ENCODE measurements around the gene C19orf33.

C19orf33 gene

DNA sequence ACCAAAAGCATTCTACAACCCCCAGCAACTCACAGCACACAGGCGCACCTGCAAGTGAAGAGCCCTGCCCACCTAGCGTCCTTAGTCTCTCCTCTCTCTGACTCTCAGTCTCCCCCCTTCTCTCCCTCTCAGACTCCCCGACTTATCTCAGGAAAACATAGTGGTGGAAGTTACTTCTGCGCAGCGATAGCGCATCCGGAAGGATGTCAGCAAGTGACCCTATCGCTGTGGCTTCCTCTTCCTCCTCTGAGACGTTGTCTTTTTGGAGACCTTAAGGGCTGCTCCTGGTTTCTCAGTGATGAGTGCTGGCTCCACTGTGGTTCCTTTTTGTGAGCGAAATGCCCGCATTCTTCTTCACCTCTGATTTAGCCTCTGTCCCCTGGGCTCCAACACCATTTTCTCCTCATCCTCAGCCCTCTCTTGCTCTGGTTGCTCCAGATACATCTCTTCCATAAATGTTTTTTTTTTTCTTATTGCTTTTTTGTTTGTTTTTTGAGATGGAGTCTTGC lies 13.1 kb downstream of the C19orf33 start:
- H3K4me1 ChIP-seq (ENCODE audit: control insufficient read depth, insufficient read depth, low read length), result peaks cover 32% of the 10 kb centered on the region
- no peak overlapping the region for H3K4me3 ChIP-seq (ENCODE audit: low read length)
- H3K9ac ChIP-seq (ENCODE audit: low read length), result no peak overlapping the region

DNA sequence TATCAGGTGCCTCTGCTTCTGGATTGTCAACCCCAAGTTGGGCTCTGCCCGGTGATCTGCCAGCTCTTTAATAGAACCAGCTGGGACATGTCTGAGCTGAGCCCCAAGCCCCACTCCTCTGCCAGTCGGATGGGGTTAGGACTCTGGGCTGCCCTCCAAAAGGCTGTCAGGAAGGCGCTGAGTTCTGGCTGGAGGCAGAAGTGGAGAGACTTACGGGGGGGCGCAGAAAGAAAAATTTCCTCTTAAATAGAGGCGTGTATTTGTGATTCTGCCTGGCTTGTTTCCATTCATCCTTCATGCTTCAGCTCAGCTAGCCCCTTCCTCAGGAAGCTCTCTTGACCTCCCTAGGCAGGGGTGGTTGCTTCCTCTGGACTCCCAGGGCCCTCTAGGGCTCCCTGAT lies 14.6 kb downstream of the C19orf33 start:
- H3K4me1 ChIP-seq (ENCODE audit: control insufficient read depth, insufficient read depth, low read length), result peaks cover 32% of the 10 kb centered on the region

More for the DNA sequence above, 13.1 kb downstream of the C19orf33 start:
- Histone ChIP-seq H3K36me3 (ENCODE audit: control insufficient read depth, insufficient read depth, low read length) (no peaks in the 10 kb centered on the region), H3K27me3 (ENCODE audit: control insufficient read depth, insufficient read depth, low read length) (no peaks in the 10 kb centered on the region), H3K9me3 (ENCODE audit: control insufficient read depth, low read length) (no peaks in the 10 kb centered on the region)

DNA sequence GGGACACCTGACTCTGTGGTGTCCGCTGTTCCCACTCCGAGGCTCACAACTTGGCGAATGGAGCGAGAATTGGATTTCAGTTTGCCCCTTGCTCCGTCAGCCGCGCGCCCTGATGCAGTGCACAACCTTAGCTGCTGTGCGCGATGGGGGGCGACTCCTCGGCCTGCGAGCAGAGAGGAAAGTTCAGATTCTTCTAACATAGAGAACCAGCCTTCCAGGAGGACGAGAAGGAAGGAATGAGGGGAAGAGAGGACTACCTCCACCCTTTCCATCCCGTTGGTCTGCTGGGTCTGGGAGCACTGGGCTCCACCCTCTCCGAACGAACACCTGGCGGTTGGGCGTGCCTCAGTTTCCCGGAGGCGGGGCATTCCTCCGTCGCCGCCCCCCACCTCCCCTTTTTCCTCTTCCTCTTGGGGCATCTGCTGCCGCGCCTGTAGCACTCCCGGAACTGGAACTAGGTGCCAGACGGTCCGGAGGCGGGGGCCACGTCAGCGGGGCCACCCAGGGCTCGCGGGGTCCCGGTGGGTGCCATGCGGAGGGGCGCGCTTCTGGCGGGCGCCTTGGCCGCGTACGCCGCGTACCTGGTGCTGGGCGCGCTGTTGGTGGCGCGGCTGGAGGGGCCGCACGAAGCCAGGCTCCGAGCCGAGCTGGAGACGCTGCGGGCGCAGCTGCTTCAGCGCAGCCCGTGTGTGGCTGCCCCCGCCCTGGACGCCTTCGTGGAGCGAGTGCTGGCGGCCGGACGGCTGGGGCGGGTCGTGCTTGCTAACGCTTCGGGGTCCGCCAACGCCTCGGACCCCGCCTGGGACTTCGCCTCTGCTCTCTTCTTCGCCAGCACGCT lies 15.6 kb downstream of the C19orf33 start, which contains the start of gene KCNK6:
Gene KCNK6, plus strand, starts transcription at position 425 of the 838 bp plus-strand sequence. Its CDS starts 106 bp downstream, at position 531.
- H3K36me3 ChIP-seq (ENCODE audit: control insufficient read depth, insufficient read depth, low read length), result no peaks in the 10 kb centered on the region
- H3K4me1 ChIP-seq (ENCODE audit: control insufficient read depth, insufficient read depth, low read length), result peaks cover 32% of the 10 kb centered on the region
- H3K9ac ChIP-seq (ENCODE audit: low read length), result peak within 1 kb of the TSS; percentile 81
- H3K4me3 ChIP-seq (ENCODE audit: low read length), result peak within 1 kb of the TSS; percentile 72
- no peaks in the 10 kb centered on the region for H3K27me3 ChIP-seq (ENCODE audit: control insufficient read depth, insufficient read depth, low read length)
- H3K9me3 ChIP-seq (ENCODE audit: control insufficient read depth, low read length), result no peaks in the 10 kb centered on the region

More for the DNA sequence above, 14.6 kb downstream of the C19orf33 start:
- Histone ChIP-seq H3K9me3 (ENCODE audit: control insufficient read depth, low read length) (no peaks in the 10 kb centered on the region), H3K36me3 (ENCODE audit: control insufficient read depth, insufficient read depth, low read length) (no peaks in the 10 kb centered on the region), H3K27me3 (ENCODE audit: control insufficient read depth, insufficient read depth, low read length) (no peaks in the 10 kb centered on the region), H3K9ac (ENCODE audit: low read length) (no peak overlapping the region), H3K4me3 (ENCODE audit: low read length) (no peak overlapping the region)

- H3K9ac ChIP-seq (ENCODE audit: low read length), result peak overlapping the region; percentile 81
- H3K4me3 ChIP-seq (ENCODE audit: low read length), result peak overlapping the region; percentile 72
- H3K4me1 ChIP-seq (ENCODE audit: control insufficient read depth, insufficient read depth, low read length), result peaks cover 27% of the 10 kb centered on the region
Observed at GRCh38 chr19:38320969-38321339, 16.9 kb downstream of the C19orf33 start.

DNA sequence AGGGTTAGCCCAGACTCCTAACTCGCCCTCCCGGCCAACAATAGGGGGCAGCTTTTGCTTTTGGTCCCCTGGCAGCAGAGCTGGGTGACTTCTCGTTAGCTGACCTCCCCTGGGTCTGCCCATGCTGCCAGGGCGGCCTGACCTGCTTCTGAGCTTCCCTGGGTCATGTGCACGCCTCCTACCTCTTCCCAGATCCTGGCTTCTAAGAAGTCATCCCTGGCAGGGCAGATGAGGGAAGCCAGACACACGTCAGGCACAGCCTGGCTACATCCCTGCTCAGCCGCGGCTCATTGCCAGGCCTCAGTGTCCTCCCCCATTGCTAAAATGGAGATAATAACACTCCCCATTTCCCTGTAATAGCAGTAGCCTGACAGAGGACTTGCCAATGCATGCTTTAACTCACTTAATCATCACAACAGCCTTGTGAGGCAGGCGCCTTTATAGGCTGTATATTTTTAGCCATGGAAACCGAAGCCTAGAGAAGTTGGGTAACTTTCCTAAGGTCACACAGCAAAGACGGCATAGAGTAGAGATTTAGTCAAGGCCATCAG lies 17.7 kb downstream of the C19orf33 start:
- Histone ChIP-seq H3K36me3 (ENCODE audit: control insufficient read depth, insufficient read depth, low read length) (no peaks in the 10 kb centered on the region), H3K9ac (ENCODE audit: low read length) (peak overlapping the region; percentile 81), H3K4me3 (ENCODE audit: low read length) (no peak overlapping the region), H3K27me3 (ENCODE audit: control insufficient read depth, insufficient read depth, low read length) (no peaks in the 10 kb centered on the region), H3K9me3 (ENCODE audit: control insufficient read depth, low read length) (no peaks in the 10 kb centered on the region), H3K4me1 (ENCODE audit: control insufficient read depth, insufficient read depth, low read length) (peaks cover 20% of the 10 kb centered on the region)

More at GRCh38 chr19:38320969-38321339, 16.9 kb downstream of the C19orf33 start:
- no peaks in the 10 kb centered on the region for H3K9me3 ChIP-seq (ENCODE audit: control insufficient read depth, low read length)
- no peaks in the 10 kb centered on the region for H3K27me3 ChIP-seq (ENCODE audit: control insufficient read depth, insufficient read depth, low read length)
- H3K36me3 ChIP-seq (ENCODE audit: control insufficient read depth, insufficient read depth, low read length), result no peaks in the 10 kb centered on the region

- Histone ChIP-seq H3K4me1 (ENCODE audit: control insufficient read depth, insufficient read depth, low read length) (peaks cover 20% of the 10 kb centered on the region), H3K36me3 (ENCODE audit: control insufficient read depth, insufficient read depth, low read length) (peaks cover 9% of the 10 kb centered on the region), H3K4me3 (ENCODE audit: low read length) (no peak overlapping the region), H3K27me3 (ENCODE audit: control insufficient read depth, insufficient read depth, low read length) (no peaks in the 10 kb centered on the region), H3K9me3 (ENCODE audit: control insufficient read depth, low read length) (no peaks in the 10 kb centered on the region), H3K9ac (ENCODE audit: low read length) (no peak overlapping the region)
Observed at GRCh38 chr19:38323291-38323690, 19.2 kb downstream of the C19orf33 start.

DNA sequence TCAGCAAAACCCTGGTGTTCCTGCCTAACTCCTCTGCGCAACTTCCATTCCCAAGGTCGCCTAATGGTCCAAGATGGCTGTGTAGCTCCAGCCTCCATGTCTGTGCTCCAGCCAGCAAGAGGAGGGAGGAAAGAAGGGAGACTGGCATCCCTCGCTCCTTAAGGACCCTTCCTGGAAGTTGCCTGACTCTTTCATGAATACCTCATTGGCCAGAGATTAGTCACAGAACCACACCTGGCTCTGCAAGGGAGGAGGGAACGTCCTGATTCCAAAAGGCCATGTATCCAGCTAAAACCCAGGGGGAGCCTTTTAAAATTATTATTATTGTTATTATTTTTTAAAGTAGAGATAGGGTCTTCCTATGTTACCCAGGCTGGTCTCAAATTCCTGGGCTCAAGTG lies 20.4 kb downstream of the C19orf33 start:
- Histone ChIP-seq H3K36me3 (ENCODE audit: control insufficient read depth, insufficient read depth, low read length) (peaks cover 9% of the 10 kb centered on the region), H3K9me3 (ENCODE audit: control insufficient read depth, low read length) (no peaks in the 10 kb centered on the region), H3K4me3 (ENCODE audit: low read length) (no peak overlapping the region), H3K4me1 (ENCODE audit: control insufficient read depth, insufficient read depth, low read length) (peaks cover 10% of the 10 kb centered on the region), H3K27me3 (ENCODE audit: control insufficient read depth, insufficient read depth, low read length) (no peaks in the 10 kb centered on the region), H3K9ac (ENCODE audit: low read length) (no peak overlapping the region)

GRCh38 chr19:38326591-38326990 lies 22.5 kb downstream of the C19orf33 start:
- Histone ChIP-seq H3K9ac (ENCODE audit: low read length) (no peak overlapping the region), H3K4me1 (ENCODE audit: control insufficient read depth, insufficient read depth, low read length) (no peaks in the 10 kb centered on the region), H3K4me3 (ENCODE audit: low read length) (no peak overlapping the region), H3K36me3 (ENCODE audit: control insufficient read depth, insufficient read depth, low read length) (peaks cover 9% of the 10 kb centered on the region), H3K27me3 (ENCODE audit: control insufficient read depth, insufficient read depth, low read length) (no peaks in the 10 kb centered on the region), H3K9me3 (ENCODE audit: control insufficient read depth, low read length) (no peaks in the 10 kb centered on the region)

- Histone ChIP-seq H3K4me3 (ENCODE audit: low read length) (no peak overlapping the region), H3K9ac (ENCODE audit: low read length) (no peak overlapping the region), H3K27me3 (ENCODE audit: control insufficient read depth, insufficient read depth, low read length) (no peaks in the 10 kb centered on the region), H3K4me1 (ENCODE audit: control insufficient read depth, insufficient read depth, low read length) (no peaks in the 10 kb centered on the region), H3K36me3 (ENCODE audit: control insufficient read depth, insufficient read depth, low read length) (peaks cover 9% of the 10 kb centered on the region), H3K9me3 (ENCODE audit: control insufficient read depth, low read length) (no peaks in the 10 kb centered on the region)
Observed at GRCh38 chr19:38329651-38330050, 25.6 kb downstream of the C19orf33 start.

GRCh38 chr19:38331728-38332127 lies 27.7 kb downstream of the C19orf33 start:
- H3K36me3 ChIP-seq (ENCODE audit: control insufficient read depth, insufficient read depth, low read length), result peaks cover 9% of the 10 kb centered on the region
- no peaks in the 10 kb centered on the region for H3K9me3 ChIP-seq (ENCODE audit: control insufficient read depth, low read length)
- no peak overlapping the region for H3K9ac ChIP-seq (ENCODE audit: low read length)
- H3K4me3 ChIP-seq (ENCODE audit: low read length), result no peak overlapping the region
- no peaks in the 10 kb centered on the region for H3K4me1 ChIP-seq (ENCODE audit: control insufficient read depth, insufficient read depth, low read length)
- no peaks in the 10 kb centered on the region for H3K27me3 ChIP-seq (ENCODE audit: control insufficient read depth, insufficient read depth, low read length)

GRCh38 chr19:38333245-38333644 lies 29.2 kb downstream of the C19orf33 start:
- Histone ChIP-seq H3K9me3 (ENCODE audit: control insufficient read depth, low read length) (no peaks in the 10 kb centered on the region), H3K27me3 (ENCODE audit: control insufficient read depth, insufficient read depth, low read length) (no peaks in the 10 kb centered on the region), H3K36me3 (ENCODE audit: control insufficient read depth, insufficient read depth, low read length) (no peaks in the 10 kb centered on the region), H3K4me3 (ENCODE audit: low read length) (no peak overlapping the region), H3K4me1 (ENCODE audit: control insufficient read depth, insufficient read depth, low read length) (peaks cover 5% of the 10 kb centered on the region), H3K9ac (ENCODE audit: low read length) (no peak overlapping the region)

GRCh38 chr19:38335949-38336637 lies 32.0 kb downstream of the C19orf33 start:
- peak overlapping the region; percentile 46 for H3K4me3 ChIP-seq (ENCODE audit: low read length)
- H3K9ac ChIP-seq (ENCODE audit: low read length), result peak overlapping the region; percentile 54
- H3K36me3 ChIP-seq (ENCODE audit: control insufficient read depth, insufficient read depth, low read length), result no peaks in the 10 kb centered on the region

More at GRCh38 chr19:38335949-38336637, 32.0 kb downstream of the C19orf33 start:
- H3K27me3 ChIP-seq (ENCODE audit: control insufficient read depth, insufficient read depth, low read length), result no peaks in the 10 kb centered on the region
- H3K4me1 ChIP-seq (ENCODE audit: control insufficient read depth, insufficient read depth, low read length), result peaks cover 5% of the 10 kb centered on the region
- H3K9me3 ChIP-seq (ENCODE audit: control insufficient read depth, low read length), result no peaks in the 10 kb centered on the region

Measured in mucosa of stomach (tissue), 1 donor.